DMS 273 (cell line): ENCODE data around the gene CHST8.
"Not testable (repeated sequence)": the region's sequence is repeated elsewhere in the genome, so short reads cannot be mapped to it uniquely, and the experiment has no call there.

ENCODE experiments used
- DNase-seq: peaks from one replicate; lab custom pipeline; 2025; ENCODE audit not compliant: unreplicated experiment; lab: John Stamatoyannopoulos, UW

CHST8 gene

DNA sequence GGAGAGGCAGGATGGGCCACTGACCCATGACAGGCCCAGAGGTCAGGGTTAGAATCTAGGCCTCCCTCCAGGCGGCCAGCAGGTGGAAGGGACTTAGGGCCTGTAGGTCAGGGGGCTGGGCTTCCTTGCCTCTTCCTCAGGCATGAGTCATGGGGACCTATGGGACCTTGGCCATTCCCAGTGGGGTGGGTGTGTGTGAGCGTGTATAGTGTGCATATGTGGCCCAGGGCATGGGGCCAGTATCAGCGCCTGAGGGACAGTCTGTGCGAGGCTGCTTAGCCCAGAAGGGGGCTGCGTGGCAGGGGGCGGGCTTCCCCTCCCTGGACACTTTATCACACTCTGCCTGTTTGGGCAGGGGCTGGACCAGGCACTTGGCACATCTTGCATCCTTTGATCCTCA is 188.2 kb downstream of the CHST8 start:
- DNase-seq, result no peak

DNA sequence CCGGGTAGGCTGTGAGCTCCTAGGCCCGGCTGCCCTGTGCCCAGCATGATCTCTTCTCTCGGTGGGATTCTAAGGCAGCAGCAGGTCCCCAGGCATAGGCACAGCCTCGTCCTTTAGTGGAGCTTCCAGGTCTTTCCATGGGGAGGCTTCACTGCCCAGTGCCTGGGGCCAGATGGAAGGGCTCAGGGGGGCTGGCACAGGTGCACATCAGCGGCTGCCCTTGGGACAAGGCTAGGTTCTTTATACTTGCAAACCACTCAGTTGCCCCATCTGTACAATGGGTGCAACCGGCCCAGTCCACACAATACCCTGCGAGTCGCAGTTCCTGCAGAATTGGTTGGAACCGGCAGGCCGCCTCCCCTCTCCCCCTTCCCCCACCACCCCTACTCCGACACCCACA is 189.1 kb downstream of the CHST8 start:
- no peak for DNase-seq

DNA sequence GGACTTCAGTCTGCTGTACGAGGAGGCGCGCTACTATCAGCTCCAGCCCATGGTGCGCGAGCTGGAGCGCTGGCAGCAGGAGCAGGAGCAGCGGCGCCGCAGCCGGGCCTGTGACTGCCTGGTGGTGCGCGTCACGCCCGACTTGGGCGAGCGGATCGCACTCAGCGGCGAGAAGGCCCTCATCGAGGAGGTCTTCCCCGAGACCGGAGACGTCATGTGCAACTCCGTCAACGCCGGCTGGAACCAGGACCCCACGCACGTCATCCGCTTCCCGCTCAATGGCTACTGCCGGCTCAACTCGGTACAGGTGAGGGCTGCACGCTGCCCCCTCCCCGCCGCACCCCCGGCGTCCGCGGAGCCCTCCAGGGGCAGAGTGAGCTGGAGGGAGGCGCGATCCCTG is 189.5 kb downstream of the CHST8 start:
- DNase-seq, result no peak

DNA sequence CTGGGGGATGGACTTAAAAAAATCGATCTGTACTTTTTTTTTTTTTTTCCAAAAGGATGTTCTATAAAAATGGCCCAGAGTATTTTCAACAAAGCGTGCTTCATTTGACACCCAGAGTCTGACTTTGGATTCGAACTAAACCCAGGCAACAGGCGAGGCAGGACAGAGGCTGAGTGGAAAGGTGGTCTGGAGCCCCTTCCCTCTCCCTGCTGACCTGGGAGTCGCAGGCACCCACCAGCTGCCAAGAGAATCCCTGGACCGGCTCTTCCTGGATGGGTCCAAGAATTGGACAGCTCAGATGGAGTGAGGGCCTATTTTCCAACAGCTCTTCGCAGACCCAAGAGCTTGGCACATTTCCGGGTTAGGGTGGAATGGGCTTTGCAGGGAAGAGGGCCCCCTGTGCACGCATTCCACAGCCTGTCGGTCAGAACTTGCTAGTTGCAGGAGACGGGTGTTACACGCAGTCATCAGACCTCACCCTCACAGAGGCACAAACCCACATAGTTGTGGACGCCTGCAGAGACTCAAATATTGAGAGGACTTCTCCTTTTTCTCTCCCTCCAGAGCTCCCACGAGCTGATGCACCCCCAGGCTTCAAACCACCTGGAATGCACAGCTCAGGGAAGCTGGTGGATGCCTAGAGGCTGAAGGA is 190.1 kb downstream of the CHST8 start:
- no peak for DNase-seq

DNA sequence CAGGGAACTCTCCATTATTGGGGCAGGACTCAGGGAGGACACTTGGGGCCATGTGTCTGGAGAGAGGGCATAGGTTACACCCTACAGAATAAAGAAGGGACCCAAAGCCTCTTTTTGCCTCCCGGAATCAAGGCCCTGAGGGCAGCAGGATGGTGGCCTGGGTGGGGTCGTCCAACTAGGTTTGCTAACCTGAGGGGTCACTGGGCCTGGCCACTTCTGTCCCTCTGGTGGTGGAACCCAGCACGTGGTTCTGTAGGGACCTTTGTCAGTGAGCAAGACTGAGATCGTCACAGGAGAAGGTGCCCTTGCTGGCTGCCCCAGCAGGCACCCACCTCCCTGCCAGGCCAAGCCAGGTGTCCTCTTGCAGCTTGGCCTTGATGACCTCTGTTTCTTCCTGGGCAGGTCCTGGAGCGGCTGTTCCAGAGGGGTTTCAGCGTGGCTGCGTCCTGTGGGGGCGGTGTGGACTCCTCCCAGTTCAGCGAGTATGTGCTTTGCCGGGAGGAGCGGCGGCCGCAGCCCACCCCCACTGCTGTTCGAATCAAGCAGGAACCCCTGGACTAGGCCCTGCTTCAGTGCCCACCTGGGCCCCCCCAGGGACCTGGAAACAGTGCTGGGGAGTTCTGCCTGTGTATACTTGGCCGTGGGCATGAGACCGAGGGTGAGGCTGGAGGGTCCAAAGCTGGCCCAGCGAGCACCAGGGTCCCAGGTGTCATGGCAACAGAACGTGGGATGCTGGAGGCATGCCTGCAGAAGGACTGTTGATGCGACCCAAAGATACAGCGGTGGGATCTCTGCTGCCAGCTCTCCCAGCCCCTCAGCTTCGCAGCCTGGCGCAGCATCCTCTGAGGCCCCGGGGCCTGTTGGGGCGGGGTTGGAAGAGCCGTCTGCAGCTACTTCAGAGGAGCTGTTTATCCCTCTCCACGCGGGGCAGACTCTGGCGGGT is 190.9 kb downstream of the CHST8 start:
- no peak for DNase-seq

DNA sequence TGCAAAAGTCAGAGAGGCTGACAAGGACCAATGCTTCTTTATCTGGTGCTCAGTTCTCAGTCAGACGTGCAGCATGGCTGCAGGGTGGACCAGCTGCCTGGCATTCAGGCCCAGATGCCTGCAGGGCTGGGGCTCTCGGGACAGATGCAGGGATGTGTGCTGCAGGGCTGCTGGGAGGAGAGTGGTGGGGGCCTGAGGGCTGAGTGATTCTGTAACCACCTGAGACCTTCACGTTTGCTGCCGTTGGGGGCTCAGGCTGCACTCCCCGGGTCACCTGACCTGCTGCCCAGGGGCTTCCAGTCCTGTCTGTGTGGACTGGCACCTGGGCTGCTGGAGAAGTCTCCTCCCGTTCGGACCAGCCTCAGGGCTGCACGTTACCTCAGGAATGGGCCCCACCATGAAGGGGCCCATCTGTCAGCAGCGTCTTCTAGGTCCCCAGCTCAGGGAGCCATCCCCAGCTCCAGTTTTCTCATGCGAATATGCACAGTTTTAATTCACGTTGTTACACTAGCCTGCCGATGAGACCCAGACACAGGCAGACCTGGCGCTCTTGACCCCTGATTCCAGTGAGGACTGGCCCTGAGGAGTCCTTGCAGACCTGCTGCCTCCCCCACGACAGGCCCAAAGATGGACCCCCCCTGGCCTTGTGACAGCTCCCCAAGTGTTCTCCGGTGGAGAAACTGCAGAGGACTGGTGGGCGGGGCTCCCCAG is 191.8 kb downstream of the CHST8 start:
- DNase-seq, result no peak

DNA sequence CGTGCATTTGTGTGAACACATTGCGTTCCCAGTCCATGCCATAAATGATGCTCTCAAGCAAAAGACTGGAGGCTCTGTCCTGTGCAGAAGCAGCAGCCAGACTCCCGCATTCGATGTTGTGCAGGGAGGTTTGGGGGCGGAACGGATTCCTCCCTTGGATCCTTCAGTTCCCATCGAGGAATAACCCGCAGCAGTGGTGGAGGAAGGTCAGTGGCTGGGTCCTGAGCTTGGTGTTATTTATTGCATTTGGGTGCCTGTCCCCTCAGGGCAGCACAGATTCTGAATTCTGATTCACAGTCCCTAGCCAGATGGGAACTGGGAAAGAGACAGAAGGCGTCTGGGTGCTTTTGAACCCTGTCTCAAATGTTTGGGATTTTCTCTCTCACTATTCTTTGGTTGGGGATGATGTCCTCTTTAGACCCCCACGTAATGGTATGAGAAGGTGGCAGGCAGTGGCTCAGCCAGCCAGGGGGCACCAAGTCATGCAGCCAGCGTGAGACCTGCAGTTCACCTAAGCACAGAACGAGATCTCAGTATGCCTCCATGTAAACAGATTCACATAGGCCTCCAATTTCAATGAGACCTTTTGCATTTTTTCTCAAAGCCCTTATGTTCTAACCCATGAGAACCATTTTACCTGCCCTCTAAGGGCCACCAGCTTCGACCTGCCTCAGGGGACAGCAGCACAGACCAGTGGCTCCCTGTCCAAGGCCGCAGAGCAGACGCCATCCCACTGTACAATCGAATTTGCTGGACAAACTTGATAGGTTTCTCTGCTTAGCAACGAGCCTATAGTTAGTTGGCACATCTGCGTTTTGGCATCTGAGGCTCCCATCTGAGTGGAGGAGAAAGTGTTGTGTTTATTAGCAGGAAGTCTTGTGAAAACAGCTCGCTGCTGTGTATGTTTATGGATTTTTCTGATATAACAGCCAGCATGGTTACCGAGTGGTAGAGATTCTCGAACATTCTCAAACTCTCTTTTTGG is 192.7 kb downstream of the CHST8 start:
- no peak for DNase-seq

DNA sequence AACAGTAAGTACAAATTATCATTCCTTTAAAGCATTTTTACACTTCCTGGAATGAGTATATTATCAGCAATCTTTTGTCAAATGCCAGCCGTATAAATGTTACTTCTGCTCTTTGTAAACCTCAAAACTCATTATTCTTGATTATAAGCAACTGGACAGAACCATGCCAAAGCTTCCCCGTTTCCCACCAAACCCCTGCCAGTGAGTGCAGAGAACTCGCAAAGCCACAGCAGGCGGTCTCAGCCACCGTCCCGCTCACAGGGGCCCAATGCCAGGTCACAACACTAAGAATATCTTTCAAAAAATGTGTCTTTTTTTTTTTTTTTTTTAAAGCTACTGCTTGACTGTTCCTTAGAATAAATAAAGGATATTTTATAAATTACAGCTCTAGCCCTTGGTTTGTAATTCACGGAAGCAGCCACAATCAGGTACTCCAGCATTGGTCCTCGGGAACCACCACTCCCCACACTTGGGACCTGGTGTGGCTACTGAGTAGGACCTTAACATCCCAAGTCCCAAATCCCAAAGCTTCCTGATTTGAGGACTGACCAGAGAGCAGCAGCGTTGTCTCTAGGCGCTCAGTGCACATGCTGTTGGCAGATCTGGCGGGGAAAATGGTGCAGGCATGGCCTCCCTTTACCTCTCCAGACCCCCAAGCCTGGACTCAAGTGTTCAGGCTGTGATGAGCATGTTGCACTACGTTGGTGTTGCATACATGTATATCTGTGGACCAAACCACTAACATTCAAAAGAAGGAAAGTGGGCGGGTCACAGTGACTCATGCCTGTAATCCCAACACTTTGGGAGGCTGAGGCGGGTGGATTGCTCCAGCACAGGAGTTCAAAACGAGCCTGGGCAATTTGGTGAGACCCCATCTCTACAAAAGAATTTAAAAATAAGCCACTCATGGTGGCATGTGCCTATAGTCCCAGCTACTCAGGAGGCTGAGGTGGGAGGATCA is 193.9 kb downstream of the CHST8 start:
- no peak for DNase-seq

DNA sequence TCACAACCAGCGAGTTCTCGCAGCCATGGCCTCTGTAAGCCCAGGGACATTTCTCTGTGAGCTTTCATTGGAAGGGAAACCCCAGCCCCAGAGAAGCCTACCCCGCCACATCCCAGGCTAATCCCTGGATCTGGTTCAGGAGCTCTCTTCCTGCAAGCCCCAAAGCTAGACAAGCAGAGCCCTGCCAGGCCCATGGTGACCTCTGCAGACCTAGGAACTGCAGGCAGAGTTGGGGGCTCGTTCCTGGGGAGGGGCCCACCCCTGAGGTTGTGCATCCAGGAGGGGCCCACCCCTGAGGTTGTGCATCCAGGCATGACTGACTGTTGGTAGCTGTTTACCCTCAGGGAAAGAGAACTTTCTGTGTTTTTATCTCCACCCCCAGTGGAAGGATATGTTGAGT is 196.7 kb downstream of the CHST8 start:
- no peak for DNase-seq

DNA sequence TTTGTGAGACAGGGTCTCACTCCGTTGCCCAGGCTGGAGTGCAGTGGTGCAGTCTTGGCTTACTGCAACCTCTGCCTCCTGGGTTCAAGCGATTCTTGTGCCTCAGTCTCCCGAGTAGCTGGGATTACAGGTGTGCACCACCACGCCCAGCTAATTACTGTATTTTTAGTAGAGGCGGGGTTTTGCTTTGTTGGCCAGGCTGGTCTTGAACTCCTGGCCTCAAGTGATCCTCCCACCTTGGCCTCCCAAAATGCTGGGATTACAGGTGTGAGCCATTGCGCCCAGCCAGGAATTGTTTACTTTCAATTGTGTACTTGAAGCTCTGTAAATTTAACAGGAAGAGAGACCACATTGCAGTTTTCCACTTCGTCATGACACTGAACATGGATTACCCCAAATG is 197.3 kb downstream of the CHST8 start:
- not testable (repeated sequence) for DNase-seq

DNA sequence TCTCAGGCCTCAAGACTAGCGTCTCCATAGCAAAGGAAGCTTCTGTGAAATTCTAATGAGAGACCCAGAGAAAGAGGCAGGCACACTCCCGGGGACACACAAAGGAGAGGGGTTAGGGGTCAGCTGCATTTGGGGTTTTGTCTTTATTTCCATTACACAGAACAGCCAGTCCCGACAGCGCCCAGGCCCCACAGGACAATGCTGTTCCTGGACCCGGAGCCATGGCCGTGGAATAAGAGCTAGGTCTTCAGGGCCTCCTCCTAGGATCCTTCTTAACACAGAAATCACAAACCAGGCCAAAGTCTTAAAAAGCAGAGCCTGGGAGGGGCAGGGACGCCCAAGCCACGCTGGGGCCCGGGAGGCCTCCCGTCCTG is 197.7 kb downstream of the CHST8 start:
- DNase-seq, result no peak

DNA sequence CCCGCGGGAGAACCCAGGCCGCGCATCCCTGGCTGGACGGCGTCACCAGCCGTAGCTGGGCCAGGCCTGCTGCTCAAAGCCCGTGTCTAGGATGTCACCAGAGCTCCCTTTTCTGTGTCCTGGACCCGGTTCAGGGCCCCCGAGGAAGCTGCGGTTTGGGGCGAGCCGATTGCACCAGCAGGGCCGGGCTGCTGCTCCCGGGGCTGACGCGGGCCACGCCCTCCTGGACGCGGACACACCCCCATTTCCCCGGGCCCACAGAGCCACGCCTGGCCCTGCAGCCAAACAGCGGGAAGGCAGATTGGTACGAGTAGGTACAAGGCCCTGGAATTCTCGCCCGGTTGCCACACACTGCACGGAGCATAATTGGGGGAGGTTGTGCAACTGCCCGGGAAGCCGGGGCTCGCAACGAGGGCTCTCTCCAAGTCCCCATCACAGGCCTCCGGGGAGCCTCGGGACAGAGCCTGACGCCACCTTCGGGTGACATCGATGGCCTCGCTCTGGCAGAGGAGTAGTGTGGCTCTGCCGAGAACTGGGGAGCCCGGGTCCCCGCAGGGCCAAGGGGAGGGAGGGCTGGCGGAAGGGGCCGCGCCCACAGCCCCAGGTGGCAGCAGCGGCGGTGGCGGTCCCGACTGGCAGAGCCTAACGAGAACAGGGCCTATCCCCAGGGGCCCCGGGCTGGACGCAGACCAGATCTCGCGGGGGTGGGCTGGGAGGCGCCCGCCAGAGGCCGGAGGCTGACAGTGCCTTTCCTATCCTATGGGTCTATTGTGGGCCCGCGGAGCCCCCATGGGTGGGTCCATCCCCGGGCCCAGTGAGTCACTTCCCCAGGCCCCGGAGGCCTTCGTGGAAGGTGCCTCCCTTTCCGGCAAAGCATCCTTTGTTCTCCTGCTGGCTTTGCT is 198.4 kb downstream of the CHST8 start:
- DNase-seq, result peak; percentile 73

DNA sequence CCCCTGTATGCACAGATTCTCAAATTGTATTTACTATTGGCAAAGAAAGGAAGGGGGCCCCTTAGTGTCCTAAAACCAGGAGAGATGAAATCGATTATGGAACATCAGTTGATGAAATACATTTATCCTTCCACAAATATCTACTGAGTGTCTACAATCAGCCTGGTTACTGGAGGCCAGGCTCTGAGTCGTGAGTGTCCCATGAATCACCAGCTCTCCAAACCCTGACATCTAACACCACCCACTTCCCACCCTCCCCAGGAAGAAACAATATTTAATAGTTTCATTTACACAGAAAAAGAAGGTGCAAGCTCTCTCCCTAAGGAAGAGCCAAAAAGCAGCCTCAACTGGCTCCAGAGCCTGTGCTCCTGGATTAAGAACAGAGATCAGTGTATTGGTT is 200.1 kb downstream of the CHST8 start:
- no peak for DNase-seq
